GM19099 (cell line): Measurements from ENCODE around the gene CMIP.

Experiments
- POLR2A ChIP-seq: IDR thresholded peaks from 3 replicates; pipeline ENCODE4 v1.6.1; 2011; ENCODE audit warnings: low read depth; ENCODE audit not compliant: insufficient read length; ENCODE audit errors: extremely low read depth

Gene CMIP

DNA sequence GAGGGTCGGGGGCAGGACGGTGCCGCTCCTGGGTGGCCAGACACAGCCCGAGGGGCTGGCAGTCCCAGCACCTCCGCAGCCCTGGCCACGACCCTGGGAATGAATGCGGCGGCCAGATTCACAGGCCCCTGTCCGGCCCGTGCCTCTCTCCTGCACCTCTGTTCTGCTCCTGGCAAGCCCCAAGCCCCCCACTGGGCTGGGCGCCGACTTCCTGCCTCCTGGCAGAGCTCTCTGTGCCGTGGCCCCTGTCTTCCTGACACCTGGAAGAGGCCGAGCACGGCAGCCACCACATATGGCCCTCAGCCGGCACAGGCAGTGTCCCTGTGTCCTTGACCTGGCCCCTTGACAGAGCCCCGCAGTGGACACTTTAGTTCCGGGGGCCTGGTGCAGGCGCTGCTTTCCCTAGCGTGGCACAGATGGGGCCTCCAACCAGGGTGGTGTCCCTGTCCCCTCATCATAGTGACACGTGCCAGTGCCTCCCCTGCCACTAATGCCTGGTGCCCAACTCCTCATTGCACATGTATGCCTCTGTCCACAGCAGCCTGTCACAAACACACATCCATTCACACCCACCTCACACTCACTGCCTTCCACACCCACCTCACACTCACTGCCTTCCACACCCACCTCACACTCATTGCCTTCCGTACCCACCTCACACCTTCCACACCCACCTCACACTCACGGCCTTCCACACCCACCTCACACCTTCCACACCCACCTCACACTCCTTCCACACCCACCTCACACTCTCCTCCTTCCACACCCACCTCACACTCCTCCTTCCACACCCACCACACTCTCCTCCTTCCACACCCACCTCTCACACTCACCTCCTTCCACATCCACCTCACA, 223.9 kb downstream of the CMIP start:
- TF ChIP-seq POLR2A, result no peak

- TF ChIP-seq POLR2A, result no peak
Observed at GRCh38 chr16:81669473-81670350, 225.1 kb downstream of the CMIP start.

DNA sequence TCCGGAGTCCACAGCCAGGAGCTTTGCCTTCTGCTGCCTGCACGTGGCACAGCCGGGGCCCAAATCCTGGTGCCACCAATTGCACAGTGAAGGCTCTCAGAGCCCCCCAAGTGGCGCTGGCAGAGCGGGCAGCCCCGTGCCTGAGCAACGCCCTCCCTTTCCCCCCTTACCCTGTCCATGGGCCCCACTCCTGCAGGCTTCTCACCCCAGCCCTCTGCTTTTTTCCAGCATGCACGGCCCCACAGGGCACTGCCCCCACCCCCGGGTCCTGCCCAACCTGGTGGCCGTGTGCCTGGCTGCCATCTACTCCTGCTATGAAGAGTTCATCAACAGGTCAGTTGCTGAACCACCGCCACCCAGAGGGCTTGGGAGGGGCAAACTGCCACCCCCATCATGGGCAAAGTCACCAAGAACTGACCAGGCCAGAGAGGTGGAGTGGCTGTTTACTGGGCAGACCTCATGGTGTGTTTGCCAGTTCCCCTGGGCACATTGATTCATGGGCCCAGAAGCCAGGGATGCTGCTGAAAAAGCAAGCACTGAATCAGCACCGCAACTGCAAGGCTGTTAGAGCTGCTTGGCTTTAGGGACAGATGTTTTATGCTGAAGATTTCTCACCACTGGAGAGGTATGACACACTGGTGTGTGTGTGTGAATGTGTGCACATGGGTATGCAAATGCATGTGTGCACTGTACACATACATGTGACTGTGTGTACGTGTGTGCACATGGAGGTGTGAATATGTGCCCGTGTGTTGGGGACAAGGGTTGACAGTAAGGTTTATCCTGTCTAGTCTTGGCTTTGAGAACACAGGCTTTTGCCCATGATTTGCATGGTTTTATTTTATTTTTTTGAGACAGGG, 227.4 kb downstream of the CMIP start:
- TF ChIP-seq POLR2A, result no peak

DNA sequence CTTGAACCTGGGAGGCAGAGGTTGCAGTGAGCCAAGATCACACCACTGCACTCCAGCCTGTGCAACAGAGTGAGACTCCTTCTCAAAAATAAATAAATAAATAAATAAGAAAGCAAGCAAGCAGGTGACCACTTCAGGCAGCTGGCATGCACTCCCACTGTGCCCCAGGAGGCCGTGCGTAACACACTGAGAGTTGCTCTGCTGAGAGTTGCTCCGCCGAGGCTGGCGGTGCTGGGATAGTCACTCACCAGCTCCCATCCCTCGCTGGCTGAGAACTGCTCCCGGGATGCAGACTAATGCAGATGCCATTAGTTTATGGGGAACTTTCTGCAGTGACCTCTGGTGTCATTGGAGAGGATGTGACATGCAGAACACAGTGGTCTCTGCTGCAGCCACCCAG, 228.8 kb downstream of the CMIP start:
- no peak for TF ChIP-seq POLR2A

DNA sequence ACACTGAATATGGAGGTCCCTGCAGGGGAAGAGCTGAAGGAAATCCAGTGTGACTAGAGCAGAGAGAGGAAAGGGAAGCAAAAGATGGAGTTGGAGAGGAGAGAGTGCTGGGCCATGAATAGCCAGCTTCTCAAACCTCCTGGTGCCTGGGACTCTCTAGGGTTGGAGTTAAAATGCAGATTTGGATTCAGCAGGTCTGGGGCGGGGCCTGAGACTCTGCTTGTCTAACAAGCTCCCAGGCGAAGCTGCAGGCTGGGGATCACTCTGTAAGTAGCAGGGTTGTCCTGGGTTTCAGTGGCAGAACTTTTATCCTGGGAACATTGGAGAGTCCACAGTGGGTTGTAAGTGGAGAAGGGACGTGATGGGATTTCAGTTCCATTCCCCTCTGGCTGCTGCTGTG, 231.1 kb downstream of the CMIP start:
- TF ChIP-seq POLR2A, result no peak

DNA sequence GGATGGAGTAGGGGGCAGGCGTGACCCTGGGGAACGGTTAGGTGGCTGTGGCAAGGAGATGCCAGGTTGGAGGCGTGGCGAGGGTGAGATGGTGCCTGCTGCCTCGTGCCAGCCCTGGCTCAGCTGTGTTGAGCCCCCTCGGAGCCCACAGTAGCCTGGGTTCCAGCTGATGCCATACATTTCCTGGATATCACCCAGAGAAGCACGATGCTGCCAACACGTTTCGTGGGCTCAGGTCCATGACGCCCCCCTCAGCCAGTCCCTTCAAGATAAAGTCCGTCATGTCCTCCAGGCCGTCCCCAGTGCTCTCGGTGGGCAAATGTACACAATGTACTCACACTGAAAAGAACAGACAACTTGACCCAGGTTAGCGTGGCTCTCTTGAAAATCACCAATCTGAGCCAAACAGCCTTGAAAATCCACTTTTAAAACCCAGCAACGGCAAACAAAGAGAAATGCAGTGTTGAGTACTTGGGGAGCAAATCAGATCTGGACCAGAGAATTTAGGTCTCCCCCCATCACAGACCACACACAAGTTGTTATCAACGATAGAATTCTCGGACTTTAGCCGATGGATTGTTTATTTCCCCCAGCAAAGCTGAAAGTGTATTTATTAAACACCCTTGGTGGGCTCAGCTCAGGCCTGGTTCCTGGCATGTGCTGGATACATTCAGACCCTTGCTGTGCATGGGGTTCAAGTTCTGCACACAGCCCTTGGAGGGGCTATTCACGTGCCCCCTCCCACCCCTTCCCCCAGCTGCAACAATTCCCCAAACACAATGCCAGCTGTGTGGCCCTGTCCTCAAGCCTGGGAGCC, 231.7 kb downstream of the CMIP start:
- no peak for TF ChIP-seq POLR2A

DNA sequence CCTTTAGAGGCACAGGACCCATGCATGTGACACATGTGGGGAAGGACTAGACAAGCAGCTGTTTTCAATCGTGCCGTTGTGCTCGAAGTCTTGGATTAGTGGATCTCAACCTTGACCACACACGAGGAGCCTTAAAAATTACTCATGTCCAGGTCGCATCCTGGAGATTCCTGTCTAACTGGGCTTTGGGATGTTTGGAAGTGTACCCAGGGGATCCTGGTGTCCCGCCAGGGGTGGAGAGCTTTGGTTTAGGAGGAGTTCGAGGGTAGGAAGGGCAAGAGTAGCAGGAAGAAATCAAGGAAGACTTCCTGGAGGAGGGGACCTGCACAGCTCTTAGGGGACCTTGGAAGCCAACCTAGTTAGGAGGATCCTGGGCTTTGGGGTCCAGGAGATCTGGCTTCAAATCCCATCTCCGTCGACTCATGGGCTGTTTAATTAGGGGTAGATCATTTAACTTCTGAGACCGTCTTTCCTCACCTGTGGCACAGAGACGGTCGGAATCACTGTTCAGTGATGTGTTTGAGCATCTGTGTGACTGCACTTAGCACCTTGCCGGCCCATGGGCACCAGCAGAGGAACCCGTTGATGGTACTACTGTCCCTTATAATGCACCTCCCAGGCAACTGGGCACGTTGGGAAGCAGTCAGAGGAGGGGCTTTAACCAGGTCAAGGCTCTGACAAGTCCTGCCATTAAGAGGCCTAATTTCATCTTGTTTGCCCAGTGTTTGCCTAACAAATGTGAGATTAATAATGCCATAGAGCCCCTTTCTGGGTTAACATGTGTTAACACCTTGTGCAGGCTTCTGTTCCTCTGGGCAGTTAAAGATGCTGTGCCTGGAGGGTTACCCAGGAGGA, 232.5 kb downstream of the CMIP start:
- no peak for TF ChIP-seq POLR2A

DNA sequence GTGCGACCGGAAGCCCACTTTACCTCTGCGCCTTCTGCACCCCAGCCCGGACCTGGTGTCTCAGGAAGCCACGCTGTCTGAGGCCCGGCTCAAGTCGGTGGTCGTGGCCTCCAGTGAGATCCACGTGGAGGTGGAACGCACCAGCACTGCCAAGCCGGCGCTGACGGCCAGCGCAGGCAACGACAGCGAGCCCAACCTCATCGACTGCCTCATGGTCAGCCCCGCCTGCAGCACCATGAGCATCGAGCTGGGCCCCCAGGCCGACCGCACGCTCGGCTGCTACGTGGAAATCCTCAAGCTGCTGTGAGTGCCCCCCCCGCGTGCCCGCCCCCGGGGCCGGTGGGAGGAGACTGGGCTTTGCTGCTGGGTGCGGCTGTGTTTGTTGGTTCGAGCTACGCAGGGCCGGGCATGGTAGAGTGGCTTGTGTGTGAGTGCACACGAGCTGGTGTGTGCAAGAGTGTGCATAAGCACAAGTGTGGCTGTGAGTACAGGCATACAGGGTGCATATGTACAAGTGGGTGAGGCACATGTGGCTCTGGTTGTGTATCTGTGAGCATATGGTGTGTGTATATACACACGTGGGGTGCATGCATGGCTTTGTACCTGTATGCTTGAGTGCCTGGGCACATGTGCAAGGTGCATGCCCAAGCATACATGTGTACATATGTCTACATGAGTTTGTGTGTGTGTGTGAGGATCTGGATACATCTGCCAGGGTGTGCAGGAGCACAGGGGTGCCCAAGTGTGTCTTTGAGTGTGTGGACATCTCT, 233.9 kb downstream of the CMIP start:
- TF ChIP-seq POLR2A, result no peak

DNA sequence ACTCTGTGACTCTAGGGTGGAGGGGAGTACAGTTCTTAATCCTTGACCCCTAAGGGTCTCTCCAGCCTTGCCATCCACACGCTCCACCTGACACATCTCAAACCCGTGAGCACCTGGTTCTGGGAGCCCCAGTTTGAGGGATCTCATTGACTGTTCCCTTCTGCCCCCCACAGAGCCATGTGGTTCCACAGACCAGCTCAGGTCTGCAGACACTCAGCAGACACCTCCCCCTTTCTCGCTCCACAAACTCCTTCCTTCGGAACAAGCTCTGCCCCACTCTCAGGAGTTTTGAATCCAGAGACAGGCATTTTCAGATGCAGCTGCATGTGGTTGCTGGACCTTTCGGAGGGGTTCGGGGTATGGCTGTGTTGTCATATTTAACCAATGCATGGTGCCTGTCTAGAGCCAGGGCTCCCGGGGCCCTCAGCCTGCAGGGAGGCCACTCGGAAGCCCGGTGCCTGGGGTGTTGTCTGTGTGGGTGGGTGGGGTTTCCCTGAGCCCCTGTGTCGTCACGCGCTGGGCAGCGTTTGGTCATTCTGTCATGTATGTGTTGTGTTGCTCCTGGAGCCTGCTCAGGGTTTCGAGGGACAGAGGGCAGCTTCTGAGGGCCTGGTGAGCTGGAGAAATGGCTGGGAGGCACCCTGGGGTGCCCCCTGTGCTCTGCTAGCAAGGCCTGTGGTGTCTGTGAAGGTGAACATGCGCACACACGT, 235.3 kb downstream of the CMIP start:
- no peak for TF ChIP-seq POLR2A

- TF ChIP-seq POLR2A, result no peak
Observed at GRCh38 chr16:81680444-81681275, 236.1 kb downstream of the CMIP start.

- TF ChIP-seq POLR2A, result no peak
Observed at GRCh38 chr16:81681311-81681710, 236.7 kb downstream of the CMIP start.
